Measurements from ENCODE around the gene MNDA. TPM values are rescaled to one million over a fixed set of nuclear protein-coding genes. Genes with fewer than 3 reads are reported as not detected.

Gene MNDA
- total RNA-seq (2014; rRNA removed; shearing (Covaris generic)), result not detected in 2 replicates

DNA sequence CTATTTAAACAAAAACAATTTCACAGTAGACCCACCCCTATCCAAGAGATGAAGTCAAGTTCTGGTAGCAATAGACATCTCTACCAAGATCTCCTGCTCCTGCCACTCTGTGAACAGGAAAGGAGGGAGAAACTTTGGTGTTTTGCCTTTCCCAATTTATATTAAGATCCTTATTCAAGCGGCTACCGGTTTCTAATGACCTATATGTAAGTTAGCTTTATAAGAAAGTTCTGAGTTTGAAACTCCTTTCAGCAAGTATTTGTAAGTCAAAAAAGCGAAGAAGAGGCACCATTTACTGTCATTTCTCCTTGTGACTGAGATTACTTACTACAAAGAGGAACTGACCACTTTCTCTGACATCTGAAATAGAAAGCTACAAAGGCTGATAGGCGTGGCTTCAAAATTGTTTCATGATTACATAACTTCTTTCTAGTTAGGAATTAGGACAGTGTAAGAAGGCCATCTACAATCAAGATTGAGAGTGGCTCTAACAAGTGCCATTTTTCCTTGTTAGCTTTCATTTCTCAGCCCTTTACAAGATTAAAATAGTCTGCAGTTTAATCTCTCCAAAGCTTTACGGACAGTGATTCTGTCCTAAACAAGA, at the start of gene MNDA:
TSS of gene MNDA (plus strand) at position 448 of the 604 bp plus-strand sequence. CDS start 10,803 bp downstream, outside the sequence.
- no peak for DNase-seq (ENCODE audit: low read depth)

DNA sequence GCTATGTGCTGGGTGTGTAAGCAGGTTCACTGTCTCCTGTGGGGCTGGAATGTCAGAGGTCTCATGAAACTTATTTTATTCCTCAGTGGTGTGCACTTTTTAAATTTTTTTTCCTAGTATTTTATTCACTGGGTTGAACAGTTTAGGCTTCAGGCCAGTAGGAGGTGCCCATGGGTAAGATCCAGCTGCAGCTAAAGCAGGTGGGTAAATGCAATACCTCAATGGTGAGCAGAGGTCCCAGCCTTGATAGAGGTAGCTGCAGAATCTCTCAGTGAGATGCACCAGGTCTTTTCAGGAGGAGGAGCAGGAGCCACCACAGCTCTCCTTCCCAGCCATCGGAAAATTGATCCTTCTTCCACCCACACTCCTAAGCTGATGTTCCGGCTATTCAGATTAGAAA, 37.5 kb upstream of the MNDA start:
- peak; percentile 9 for DNase-seq (ENCODE audit: low read depth)

- DNase-seq (ENCODE audit: low read depth), result no peak
These were observed 36.9 kb upstream of the MNDA start for GRCh38 chr1:158794247-158794646.

DNA sequence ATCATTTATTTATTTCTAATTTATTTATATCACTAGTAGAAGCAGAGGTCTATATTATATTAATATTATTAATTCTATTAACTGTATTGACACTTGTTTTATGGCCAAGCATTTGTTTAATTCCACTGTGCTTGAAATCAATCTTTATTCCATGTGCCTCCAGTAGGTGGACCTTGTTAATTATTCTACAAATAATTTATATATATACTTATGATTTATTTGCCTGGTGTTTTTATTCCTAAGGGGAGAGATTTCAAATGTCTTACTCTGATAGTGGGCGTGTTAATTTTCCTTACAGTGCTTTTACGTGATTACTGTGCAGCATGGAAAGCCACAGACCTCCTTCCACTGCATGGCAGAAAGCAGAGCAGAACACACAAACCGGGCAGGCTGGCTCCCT, 32.6 kb upstream of the MNDA start:
- DNase-seq (ENCODE audit: low read depth), result no peak

- peak; percentile 7 for DNase-seq (ENCODE audit: low read depth)
These were observed 31.5 kb upstream of the MNDA start for GRCh38 chr1:158799689-158800088.

DNA sequence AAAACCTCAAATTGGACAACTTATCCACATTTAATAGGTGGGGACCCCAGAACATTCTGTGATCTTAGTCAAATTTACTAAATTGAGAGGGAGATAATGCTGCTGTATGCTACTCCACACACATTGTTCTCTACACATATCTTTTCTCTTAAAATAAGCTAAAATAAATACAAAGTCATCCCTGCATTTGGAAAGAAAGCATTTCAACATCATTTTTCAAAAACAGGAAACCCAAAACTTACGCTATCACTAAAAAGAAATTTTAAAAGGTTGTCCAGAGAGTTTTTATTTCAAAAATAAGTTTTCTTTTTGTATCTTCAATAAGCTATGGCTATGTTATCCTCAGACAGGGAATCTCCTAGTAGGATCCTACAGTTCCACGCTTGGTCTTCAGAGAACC, 30.6 kb upstream of the MNDA start:
- DNase-seq (ENCODE audit: low read depth), result no peak

DNA sequence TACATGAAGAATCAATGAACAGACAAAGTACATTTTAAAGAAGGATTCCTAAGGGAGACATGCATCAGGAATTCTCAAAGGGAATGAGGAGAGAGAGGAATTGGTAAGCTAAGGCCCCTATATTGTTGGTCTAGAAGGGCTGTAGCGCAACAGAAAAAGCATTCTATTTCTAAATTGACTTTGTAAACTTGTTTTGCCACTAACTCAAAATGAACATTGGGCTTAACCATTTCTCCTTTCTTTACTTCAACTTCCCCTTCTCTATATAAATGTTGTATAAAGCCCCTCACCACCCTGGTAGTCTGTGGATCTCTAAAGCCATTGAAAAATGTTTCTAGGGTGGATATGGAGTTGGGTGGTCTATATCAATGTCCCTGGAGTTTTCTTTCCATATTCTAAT, 29.8 kb upstream of the MNDA start:
- no peak for DNase-seq (ENCODE audit: low read depth)

- no peak for DNase-seq (ENCODE audit: low read depth)
These were observed 27.5 kb upstream of the MNDA start for GRCh38 chr1:158803678-158804077.

DNA sequence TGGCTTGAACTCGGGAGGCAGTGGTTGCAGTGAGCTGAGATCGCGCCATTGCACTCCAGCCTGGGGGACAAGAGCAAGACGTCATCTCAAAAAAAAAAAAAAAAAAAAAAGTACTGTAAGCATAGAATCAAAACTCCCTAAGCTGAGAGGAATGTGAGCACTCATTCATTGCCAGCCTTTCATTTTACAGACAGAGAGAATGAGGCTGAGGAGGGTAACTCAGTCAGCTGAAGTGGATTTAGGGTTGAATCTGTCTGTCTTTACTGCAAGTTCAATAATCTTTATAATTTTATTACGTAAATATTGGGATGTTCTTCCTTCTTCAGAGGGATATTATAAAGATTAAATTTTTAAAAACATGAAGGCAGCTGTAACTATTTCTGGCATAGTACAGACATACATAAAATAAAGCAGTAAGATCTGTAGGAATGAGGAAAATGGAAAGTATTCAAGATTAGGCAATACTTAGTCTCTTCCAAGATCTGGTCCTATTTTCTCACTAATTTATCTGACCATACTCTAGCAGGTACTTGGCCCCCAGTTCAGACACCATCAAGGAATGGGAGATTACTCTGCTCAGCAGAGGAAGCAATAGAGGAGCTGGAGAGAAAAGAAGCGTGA, 24.1 kb upstream of the MNDA start:
- no peak for DNase-seq (ENCODE audit: low read depth)

DNA sequence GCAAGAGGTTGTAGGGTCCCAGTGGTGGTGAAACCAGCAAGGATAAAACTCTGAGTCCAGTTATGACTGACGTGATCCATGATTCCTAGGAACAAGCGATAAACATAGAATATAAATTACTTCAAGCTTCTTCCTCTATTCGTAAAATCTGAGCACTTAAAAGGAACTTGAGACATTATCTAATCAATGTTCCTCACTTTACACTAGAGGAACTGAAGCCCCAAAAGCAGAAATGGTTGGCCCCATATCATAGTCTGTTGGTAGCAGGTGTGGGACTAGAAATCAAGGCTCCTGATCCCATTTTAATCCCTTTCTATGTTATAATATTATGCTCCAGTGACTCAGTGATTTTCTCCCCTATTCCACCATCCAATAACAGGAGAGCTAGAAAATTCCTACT, 21.9 kb upstream of the MNDA start:
- DNase-seq (ENCODE audit: low read depth), result no peak

GRCh38 chr1:158809862-158810261, 21.3 kb upstream of the MNDA start:
- no peak for DNase-seq (ENCODE audit: low read depth)

- DNase-seq (ENCODE audit: low read depth), result no peak
These were observed 20.8 kb upstream of the MNDA start for GRCh38 chr1:158810311-158810710.

GRCh38 chr1:158812336-158812735, 18.8 kb upstream of the MNDA start:
- DNase-seq (ENCODE audit: low read depth), result no peak

DNA sequence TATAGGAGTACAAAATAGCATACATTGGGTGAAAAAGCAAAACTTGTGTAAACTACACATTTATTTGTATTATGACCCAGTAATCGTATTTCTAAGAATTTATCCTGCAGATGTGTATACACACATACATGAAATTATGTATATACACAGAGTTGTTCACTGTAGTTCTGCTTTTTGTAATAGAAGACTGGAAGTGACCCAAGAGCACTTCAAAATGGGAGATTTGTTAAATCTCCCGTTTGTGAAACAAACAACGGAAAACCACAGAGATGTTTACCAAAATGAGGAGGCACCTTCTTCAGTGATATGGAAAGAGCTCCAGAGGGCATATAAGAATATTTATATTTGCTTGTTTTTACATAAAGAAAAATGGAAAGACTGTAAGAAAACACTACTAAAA, 18.0 kb upstream of the MNDA start:
- DNase-seq (ENCODE audit: low read depth), result no peak

GRCh38 chr1:158814970-158815369, 16.2 kb upstream of the MNDA start:
- DNase-seq (ENCODE audit: low read depth), result no peak

- no peak for DNase-seq (ENCODE audit: low read depth)
These were observed 12.6 kb upstream of the MNDA start for GRCh38 chr1:158818560-158818959.

- DNase-seq (ENCODE audit: low read depth), result peak; percentile 46
These were observed 12.1 kb upstream of the MNDA start for GRCh38 chr1:158818975-158819431.

GRCh38 chr1:158819461-158820443, 11.4 kb upstream of the MNDA start:
- peak; percentile 20 for DNase-seq (ENCODE audit: low read depth)

DNA sequence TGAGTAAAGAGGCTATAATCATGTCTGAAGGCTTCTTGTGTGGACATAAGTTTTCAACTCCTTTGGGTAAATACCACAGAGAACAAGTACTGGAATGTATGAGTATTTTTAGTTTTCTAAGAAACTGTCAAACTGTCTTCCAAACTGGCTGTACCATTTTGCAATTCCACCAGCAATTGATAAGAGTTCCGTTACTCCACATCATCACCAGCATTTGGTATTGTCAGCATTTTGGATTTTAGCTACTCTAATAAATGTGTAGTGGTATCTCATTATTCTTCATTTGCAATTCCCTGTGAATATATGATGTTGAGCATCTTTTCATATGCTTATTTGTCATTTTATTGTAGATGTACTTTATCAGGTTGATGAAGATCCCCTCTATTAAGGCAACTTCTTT, 9.4 kb upstream of the MNDA start:
- no peak for DNase-seq (ENCODE audit: low read depth)

DNA sequence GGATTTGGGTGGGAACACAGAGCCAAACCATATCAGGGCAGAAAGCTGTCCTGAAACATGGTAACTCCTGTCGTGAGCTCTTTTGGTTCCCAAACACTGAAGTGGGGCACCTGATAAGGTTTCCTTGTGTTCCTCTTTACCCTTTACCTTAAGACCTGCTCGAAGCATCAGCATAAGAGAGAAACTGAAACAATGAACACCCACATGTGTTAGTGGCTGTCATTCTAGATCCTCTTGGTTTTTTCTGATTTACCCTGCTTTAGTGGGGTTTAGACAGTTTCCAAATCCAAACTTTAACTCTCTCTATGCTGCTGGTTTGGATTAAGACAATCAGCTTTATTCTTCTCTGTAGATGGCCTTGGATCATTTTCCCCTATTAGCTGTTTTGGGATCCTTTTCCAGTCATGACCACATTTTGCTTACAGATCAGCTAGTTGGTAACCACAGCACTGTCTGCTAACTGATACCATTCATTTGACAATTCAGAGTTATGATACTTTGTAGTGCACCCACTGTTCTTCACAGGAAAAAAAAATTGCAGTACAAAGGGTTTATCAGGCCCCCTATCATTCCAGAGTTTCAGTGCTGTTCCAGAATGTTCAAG, 975 bp upstream of the MNDA start:
- DNase-seq (ENCODE audit: low read depth), result no peak

DNA sequence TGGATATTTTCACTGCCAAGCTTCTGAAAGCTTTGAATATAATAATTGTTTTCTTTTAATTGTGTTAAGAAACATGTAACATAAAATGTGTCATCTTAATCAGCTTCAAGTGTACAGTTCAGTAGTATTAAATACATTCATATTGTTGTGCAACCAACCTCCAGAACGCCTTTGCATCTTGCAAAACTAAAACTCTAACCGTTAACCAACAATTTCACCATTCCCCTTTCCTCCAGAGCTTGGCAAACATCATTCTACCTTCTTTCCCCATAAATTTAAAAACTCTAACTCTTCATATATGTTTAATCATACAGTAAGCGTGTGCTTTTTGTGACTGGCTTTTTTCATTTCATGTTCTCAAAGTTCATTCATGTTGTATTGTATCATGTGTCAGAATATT, 2.1 kb downstream of the MNDA start:
- no peak for DNase-seq (ENCODE audit: low read depth)

DNA sequence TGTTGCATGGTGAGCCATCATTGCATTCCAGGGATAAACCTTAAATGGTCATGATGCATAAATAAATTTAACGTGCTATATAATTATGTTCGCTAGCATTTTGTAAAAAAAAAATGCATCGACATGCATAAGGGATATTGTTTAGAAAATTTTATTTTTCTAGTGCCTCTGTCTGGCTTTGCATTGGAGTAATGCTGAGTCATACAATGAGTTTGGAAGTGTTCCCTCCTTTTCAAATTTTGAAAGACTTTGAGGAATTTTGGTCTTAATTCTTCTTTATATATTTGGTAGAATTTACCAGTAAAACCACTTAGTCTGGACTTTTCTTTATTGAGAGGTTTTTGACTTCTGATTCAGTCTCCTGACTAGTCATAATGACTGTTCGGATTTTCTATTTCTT, 4.9 kb downstream of the MNDA start:
- DNase-seq (ENCODE audit: low read depth), result no peak
